NCI-H2196 (cell line): ENCODE measurements around the gene METRN.

Source experiments
- DNase-seq: peaks from one replicate; lab custom pipeline; 2025; ENCODE audit not compliant: unreplicated experiment; lab: John Stamatoyannopoulos, UW

METRN gene

GRCh38 chr16:722835-723633 is 8.1 kb downstream of the METRN start:
- no peak for DNase-seq

GRCh38 chr16:723695-724094 is 8.8 kb downstream of the METRN start:
- DNase-seq: no peak

- no peak for DNase-seq
Observed at GRCh38 chr16:724188-725040, 9.5 kb downstream of the METRN start.

GRCh38 chr16:725041-725376 is 10.1 kb downstream of the METRN start:
- DNase-seq: no peak

GRCh38 chr16:725463-726187 is 10.7 kb downstream of the METRN start:
- DNase-seq: no peak

GRCh38 chr16:726188-726437 is 11.2 kb downstream of the METRN start:
- DNase-seq: no peak

GRCh38 chr16:726438-727290 is 11.7 kb downstream of the METRN start, which contains the start of the genes CCDC78 and HAGHL:
Gene CCDC78, minus strand, starts transcription at chr16:726443. Its CDS starts 76 bp downstream, at chr16:726367.
Gene HAGHL, plus strand, starts transcription at chr16:727106. Its CDS starts 404 bp downstream, at chr16:727510.
- peak; percentile 67 for DNase-seq

GRCh38 chr16:727291-727977 is 12.5 kb downstream of the METRN start:
- no peak for DNase-seq

GRCh38 chr16:728131-728889 is 13.4 kb downstream of the METRN start:
- DNase-seq: peak; percentile 88

GRCh38 chr16:728890-729744 is 14.2 kb downstream of the METRN start:
- DNase-seq: no peak

GRCh38 chr16:729768-730665 is 15.1 kb downstream of the METRN start:
- DNase-seq: no peak

- no peak for DNase-seq
Observed at GRCh38 chr16:730666-731509, 16.0 kb downstream of the METRN start.

GRCh38 chr16:732332-732731 is 17.4 kb downstream of the METRN start:
- DNase-seq: no peak

GRCh38 chr16:732936-733335 is 18.0 kb downstream of the METRN start:
- DNase-seq: no peak

- no peak for DNase-seq
Observed at GRCh38 chr16:733382-734207, 18.7 kb downstream of the METRN start.
